Measurements from ENCODE around the gene MREG. TPM values are rescaled to one million over a fixed set of nuclear protein-coding genes. Genes with fewer than 3 reads are reported as not detected.

The MREG gene
- total RNA-seq, 2 experiments from 2014 or later, result 10.9 to 12.1 TPM

GRCh38 chr2:215896921-215897320 lies 116.4 kb downstream of the MREG start:
- H3K36me3 Mint-ChIP-seq (ENCODE audit: low read depth), result no peaks in the 10 kb centered on the region
- no peaks in the 10 kb centered on the region for H3K4me1 Mint-ChIP-seq (ENCODE audit: low read depth)
- peaks cover 5% of the 10 kb centered on the region for H3K27me3 Mint-ChIP-seq (ENCODE audit: low read depth)
- no peak for ATAC-seq
- DNase-seq, result no peak
- POLR2A ChIA-PET, result no interaction called here
- no peak overlapping the region for H3K27ac Mint-ChIP-seq
- no peaks in the 10 kb centered on the region for H3K9me3 Mint-ChIP-seq (ENCODE audit: insufficient read depth)
- CTCF ChIA-PET, result no interaction called here
- H3K4me3 Mint-ChIP-seq, result no peak overlapping the region

GRCh38 chr2:215895330-215895729 lies 118.0 kb downstream of the MREG start:
- Mint-ChIP-seq H3K4me1 (ENCODE audit: low read depth) (no peaks in the 10 kb centered on the region), H3K36me3 (ENCODE audit: low read depth) (no peaks in the 10 kb centered on the region), H3K27me3 (ENCODE audit: low read depth) (peaks cover 3% of the 10 kb centered on the region), H3K9me3 (ENCODE audit: insufficient read depth) (no peaks in the 10 kb centered on the region), H3K4me3 (no peak overlapping the region), H3K27ac (no peak overlapping the region)
- ChIA-PET CTCF (no interaction called here), POLR2A (no interaction called here)
- no peak for DNase-seq
- ATAC-seq, result no peak

Other genes starting within 250 kb of the MREG start
- gene PECR, start 68.3 kb upstream of the MREG start, total RNA-seq, result 10 to 100 TPM; 29.0 to 30.3 TPM
- 1 to 10 TPM; 1.2 to 1.4 TPM for gene TMEM169, start 68.4 kb upstream of the MREG start, total RNA-seq
- 100 to 1,000 TPM; 362 to 394 TPM for gene XRCC5, start 95.8 kb upstream of the MREG start, total RNA-seq

Data from activated CD8-positive, alpha-beta T cell treated with anti-CD3 and anti-CD28 coated beads, Interleukin-2, amount 10 ng/mL, durations not matched to agents 7 days and 5 days (primary cell).